ENCODE measurements around the gene BMP5. TPM values are rescaled to one million over a fixed set of nuclear protein-coding genes. Genes with fewer than 3 reads are reported as not detected.

BMP5 gene
- polyA plus RNA-seq, 3 donors, result not detected

DNA sequence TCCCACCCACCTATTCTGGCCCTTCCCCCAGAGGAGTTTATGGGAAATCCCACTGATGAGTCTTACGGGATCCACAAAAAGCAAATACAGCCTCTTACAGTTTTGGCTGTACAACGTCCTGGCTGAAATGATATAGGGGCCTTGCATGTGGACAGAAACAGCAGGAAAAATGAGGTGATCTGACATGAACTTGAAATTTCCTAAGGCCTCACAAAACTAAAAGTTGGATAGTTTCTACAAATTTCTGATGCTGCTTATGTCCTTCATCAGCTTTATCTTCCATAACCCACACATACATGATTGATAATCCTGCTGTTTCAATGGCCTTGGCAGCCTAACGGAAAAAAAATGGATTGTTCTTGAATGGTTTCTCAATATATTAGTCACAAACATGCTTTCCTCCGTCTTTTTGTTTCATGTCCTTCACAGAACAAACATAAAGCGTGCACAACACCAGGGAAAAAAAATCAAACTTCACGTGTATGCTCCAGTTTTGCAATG lies 118.8 kb downstream of the BMP5 start:
- Mint-ChIP-seq H3K4me3 (no peak overlapping the region), H3K27ac (no peak overlapping the region), H3K27me3 (ENCODE audit: low read depth in 3 of 3) (no peaks in the 10 kb centered on the region), H3K4me1 (no peaks in the 10 kb centered on the region), H3K36me3 (no peaks in the 10 kb centered on the region), H3K9me3 (peaks cover 0 to 2% (median 0%) of the 10 kb centered on the region in 7 donors)
- Histone ChIP-seq H3K4me1 (ENCODE audit: control insufficient read depth in 1 of 2, insufficient read depth in 2 of 2, low read length in 2 of 2) (no peaks in the 10 kb centered on the region), H3K27me3 (ENCODE audit: control insufficient read depth in 2 of 2, insufficient read depth in 2 of 2, low read length in 2 of 2) (no peaks in the 10 kb centered on the region), H3K4me3 (replicated peaks in 1 of 3; ENCODE audit: low read depth in 2 of 3, low read length in 3 of 3) (no peak overlapping the region), H3K9me3 (replicated peaks in 1 of 2; ENCODE audit: control insufficient read depth in 1 of 2, insufficient read depth in 1 of 2, low read length in 2 of 2) (no peaks in the 10 kb centered on the region), H3K4me2 (replicated peaks; ENCODE audit: extremely low read depth, low read length, poor library complexity, severe bottlenecking) (no peak overlapping the region), H2AFZ (ENCODE audit: insufficient read depth, low read depth, low read length, poor library complexity, severe bottlenecking) (no peak overlapping the region), H3K27ac (ENCODE audit: low read depth in 1 of 2, low read length in 2 of 2) (no peak overlapping the region), H3K9ac (ENCODE audit: insufficient read depth, low read length, poor library complexity, severe bottlenecking) (no peak overlapping the region), H4K20me1 (ENCODE audit: insufficient read depth, low read length) (no peaks in the 10 kb centered on the region), H3K36me3 (replicated peaks in 1 of 2; ENCODE audit: control insufficient read depth in 1 of 2, insufficient read depth in 2 of 2, low read length in 2 of 2) (no peaks in the 10 kb centered on the region), H3K79me2 (ENCODE audit: insufficient read depth, low read length) (no peaks in the 10 kb centered on the region)
- TF ChIP-seq, protein P1, sequence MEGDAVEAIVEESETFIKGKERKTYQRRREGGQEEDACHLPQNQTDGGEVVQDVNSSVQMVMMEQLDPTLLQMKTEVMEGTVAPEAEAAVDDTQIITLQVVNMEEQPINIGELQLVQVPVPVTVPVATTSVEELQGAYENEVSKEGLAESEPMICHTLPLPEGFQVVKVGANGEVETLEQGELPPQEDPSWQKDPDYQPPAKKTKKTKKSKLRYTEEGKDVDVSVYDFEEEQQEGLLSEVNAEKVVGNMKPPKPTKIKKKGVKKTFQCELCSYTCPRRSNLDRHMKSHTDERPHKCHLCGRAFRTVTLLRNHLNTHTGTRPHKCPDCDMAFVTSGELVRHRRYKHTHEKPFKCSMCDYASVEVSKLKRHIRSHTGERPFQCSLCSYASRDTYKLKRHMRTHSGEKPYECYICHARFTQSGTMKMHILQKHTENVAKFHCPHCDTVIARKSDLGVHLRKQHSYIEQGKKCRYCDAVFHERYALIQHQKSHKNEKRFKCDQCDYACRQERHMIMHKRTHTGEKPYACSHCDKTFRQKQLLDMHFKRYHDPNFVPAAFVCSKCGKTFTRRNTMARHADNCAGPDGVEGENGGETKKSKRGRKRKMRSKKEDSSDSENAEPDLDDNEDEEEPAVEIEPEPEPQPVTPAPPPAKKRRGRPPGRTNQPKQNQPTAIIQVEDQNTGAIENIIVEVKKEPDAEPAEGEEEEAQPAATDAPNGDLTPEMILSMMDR (IDR thresholded peaks at IDR 0.05), result no peak
- intact Hi-C loops (cut with micrococcal nuclease), result no loop called here
- no CpG with 5 or more reads among the region's 6 CpGs for WGBS (ENCODE audit: insufficient coverage)
- no peak for DNase-seq

DNA sequence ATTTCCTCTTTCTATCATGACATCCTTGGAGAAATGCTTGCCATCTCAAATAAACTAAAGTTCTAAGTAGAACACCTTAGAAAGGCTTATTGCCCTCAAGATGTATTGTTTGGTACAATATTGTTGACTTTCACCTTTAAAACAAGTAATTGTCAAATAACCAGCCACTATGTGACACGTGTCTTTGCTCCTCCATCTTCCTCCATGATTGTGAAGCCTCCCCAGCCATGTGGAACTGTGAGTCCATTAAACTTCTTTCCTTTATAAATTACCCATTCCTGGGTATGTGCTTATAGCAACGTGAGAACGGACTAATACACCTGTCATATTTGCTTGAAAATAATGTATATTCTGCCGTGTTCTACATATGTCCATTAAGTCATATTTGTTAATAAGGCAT lies 126.5 kb downstream of the BMP5 start:
- peaks cover 0 to 3% of the 10 kb centered on the region in 2 donors for H3K9me3 ChIP-seq (replicated peaks in 1 of 2; ENCODE audit: control insufficient read depth in 1 of 2, insufficient read depth in 1 of 2, low read length in 2 of 2)
- no peaks in the 10 kb centered on the region for H4K20me1 ChIP-seq (ENCODE audit: insufficient read depth, low read length)
- 57% methylated on average over 1 of the region's 4 CpGs for WGBS (ENCODE audit: insufficient coverage)
- Mint-ChIP-seq H3K27ac (no peak overlapping the region), H3K27me3 (ENCODE audit: low read depth in 3 of 3) (peaks cover 0 to 3% (median 0%) of the 10 kb centered on the region in 3 donors), H3K4me3 (no peak overlapping the region), H3K9me3 (peaks cover 0 to 6% (median 2%) of the 10 kb centered on the region in 7 donors), H3K36me3 (no peaks in the 10 kb centered on the region), H3K4me1 (no peaks in the 10 kb centered on the region)
- no peak for DNase-seq
- H3K27ac ChIP-seq (ENCODE audit: low read depth in 1 of 2, low read length in 2 of 2), result no peak overlapping the region
- H2AFZ ChIP-seq (ENCODE audit: insufficient read depth, low read depth, low read length, poor library complexity, severe bottlenecking), result no peak overlapping the region
- no peak overlapping the region for H3K4me2 ChIP-seq (replicated peaks; ENCODE audit: extremely low read depth, low read length, poor library complexity, severe bottlenecking)
- H3K27me3 ChIP-seq (ENCODE audit: control insufficient read depth in 2 of 2, insufficient read depth in 2 of 2, low read length in 2 of 2), result no peaks in the 10 kb centered on the region
- intact Hi-C loops (cut with micrococcal nuclease), result no loop called here
- H3K36me3 ChIP-seq (replicated peaks in 1 of 2; ENCODE audit: control insufficient read depth in 1 of 2, insufficient read depth in 2 of 2, low read length in 2 of 2), result no peaks in the 10 kb centered on the region
- no peaks in the 10 kb centered on the region for H3K79me2 ChIP-seq (ENCODE audit: insufficient read depth, low read length)
- H3K9ac ChIP-seq (ENCODE audit: insufficient read depth, low read length, poor library complexity, severe bottlenecking), result no peak overlapping the region
- H3K4me1 ChIP-seq (ENCODE audit: control insufficient read depth in 1 of 2, insufficient read depth in 2 of 2, low read length in 2 of 2), result no peaks in the 10 kb centered on the region
- TF ChIP-seq, protein P1 (IDR thresholded peaks at IDR 0.05), result no peak
- H3K4me3 ChIP-seq (replicated peaks in 1 of 3; ENCODE audit: low read depth in 2 of 3, low read length in 3 of 3), result no peak overlapping the region

Measured in CD14-positive monocyte (primary cell).